NCI-H1417 treated with DMSO at 0.1 percent for 48 hours (cell line): ENCODE data around the gene FOXO4.

Experiments used
- DNase-seq: peaks from one replicate; lab custom pipeline; 2025; lab: John Stamatoyannopoulos, UW

The FOXO4 gene

GRCh38 chrX:71099736-71100135 lies 4.1 kb downstream of the FOXO4 start:
- DNase-seq = no peak

GRCh38 chrX:71100581-71101505 lies 5.2 kb downstream of the FOXO4 start:
- DNase-seq = no peak

DNA sequence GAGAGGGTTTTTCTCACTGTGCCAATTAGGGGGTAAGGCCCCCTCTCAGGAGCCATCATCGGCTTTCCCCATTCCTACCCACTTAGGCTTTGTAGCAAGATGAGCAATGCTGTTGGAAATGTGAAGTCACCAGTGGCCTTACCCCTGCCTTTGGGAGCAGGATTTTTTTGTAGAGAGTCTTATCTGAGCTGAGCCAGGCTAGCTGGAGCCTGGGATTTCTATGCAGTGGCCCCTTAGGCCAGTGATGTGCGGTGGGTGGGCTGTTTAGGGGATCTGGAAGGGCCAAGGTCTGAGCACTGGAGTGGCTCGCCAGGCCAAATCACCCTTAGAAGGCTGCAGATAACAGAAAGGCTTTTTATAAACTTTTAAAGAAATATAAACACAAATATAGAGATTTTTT lies 6.6 kb downstream of the FOXO4 start:
- no peak for DNase-seq

DNA sequence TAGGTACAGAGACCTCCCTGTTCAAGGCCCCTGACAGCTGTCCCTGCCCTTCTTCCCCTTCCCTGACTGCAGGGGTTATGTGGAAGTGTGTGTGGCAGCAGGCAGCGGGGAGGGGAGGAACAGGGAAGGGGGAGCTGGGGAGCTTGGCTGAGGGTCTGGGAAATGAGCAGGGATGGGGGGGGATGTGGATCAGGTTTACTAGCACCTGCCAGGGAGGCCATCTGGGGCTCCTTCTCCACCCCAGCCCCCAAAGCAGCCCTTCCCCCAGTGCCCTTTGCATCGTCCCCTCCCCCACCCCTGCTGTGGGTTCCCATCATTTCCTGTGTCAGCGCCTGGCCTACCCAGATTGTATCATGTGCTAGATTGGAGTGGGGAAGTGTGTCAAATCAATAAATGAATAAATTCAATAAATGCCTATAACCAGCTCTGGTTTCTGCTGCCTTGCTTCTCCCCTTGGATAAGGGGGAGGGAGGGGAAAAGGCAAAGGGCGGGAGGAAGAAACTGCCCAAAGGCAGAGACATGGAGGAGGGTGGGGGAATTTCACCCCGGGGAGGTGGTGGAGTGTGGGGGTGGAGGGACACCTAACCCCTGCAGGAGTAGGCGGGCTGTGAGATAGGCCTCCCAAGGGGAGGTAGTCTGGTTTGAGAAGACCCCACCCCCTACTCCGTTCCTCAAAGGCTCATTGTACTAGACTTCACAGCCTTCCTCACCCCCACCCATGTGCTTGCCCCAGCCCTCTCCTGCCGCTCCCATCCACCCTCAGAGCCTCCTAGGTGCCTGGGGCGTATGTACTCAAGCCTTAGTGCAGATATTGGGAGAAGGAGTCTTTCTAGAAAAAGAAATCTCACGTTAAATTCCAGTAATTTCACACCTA lies 7.7 kb downstream of the FOXO4 start:
- no peak for DNase-seq

GRCh38 chrX:71105628-71106027 lies 10.0 kb downstream of the FOXO4 start:
- DNase-seq = no peak

GRCh38 chrX:71106427-71106826 lies 10.8 kb downstream of the FOXO4 start, which contains the start of gene CXorf65:
Gene CXorf65 (minus strand): TSS chrX:71106740. CDS start chrX:71106556, 184 bp downstream.
- no peak for DNase-seq

DNA sequence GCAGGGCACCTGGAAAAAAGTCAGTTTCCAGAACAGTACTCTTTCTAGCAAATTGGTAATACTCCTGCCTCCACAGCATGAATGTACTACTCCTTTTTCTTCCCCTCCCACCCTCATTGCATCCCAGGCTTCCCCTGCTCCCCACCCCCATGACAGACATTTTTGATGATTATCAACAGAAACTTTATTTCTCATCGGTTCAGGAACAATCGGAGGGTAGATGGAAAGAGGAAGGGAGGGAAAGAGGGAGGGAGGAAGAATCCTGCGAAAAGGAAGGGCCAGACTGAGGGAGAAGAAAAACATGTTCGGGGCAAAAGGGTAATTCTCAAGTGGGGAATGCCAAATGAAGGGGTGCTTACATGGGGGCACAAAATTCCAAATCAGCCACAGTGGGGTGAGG lies 11.6 kb downstream of the FOXO4 start:
- DNase-seq = no peak

GRCh38 chrX:71107762-71108360 lies 12.2 kb downstream of the FOXO4 start:
- DNase-seq = no peak

DNA sequence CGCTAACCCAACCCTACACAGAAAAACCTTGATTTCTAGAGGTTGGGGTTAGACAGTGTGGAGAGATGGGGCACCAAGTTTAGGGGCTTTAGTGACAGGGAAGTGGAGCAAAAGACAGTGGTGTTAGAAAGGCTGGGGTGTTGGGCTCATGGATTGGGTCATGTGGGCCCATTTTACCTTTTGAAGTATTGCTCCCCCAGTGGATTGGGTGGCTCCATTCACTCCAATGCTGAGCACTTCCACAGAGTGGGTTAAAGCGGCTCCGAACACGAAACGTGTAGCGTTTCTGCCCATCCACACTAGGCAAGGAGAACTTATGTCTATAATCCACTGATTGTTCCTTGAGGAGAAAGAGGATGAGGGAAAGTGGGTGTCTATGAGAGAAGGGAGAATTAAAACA lies 13.4 kb downstream of the FOXO4 start:
- DNase-seq = no peak

GRCh38 chrX:71111141-71111843 lies 15.6 kb downstream of the FOXO4 start, which contains the start of gene IL2RG:
Gene IL2RG (minus strand): TSS chrX:71111577. CDS start chrX:71111539, 38 bp downstream.
- DNase-seq = no peak

GRCh38 chrX:71111921-71112431 lies 16.3 kb downstream of the FOXO4 start:
- no peak for DNase-seq

GRCh38 chrX:71117358-71117757 lies 21.7 kb downstream of the FOXO4 start:
- DNase-seq = no peak

DNA sequence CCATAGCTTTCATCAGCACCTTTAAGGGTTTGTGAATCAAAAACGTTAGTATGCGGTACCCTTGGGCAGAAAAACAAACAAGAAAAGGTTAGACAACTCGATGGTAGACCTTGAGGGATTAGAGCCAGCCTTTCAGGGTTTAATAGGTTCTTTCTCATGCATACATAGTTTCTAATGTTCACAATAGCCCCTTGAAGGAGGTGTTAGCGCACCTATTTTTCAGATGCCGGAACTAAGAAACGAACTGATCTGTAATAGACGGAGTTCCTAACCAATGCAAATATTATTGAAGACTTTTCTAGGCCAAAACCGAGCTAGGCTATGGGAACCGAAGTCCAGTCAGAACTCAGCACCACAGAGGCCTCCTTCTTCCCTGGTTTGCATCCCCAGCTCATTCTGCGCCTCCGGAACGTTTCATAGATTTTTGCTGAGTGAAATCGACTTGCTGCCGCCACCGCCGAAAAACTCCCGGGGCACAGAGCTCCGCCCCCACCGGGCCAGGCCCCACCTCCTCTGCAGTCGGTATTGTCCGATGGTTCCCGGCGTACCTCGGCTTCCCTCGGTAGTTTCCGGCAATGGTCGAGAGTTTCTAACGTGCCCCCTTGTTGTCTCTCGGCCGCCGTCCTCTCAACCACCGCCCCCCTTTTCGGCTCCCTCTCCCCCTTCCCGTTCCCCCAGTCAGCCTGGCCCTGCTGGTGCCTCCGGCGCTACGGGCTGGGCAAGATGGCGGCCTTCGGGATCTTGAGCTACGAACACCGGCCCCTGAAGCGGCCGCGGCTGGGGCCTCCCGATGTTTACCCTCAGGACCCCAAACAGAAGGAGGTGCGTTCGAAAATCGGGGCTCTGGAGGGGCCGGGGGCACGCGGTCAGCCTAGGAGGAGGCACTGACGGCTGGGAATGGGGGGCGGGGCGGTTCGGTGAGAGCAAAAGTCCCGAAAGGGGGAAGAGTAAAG lies 22.7 kb downstream of the FOXO4 start, which contains the start of gene MED12:
Gene MED12, plus strand, starts transcription at position 565 of the 953 bp plus-strand sequence. Its CDS starts 159 bp downstream, at position 724.
- DNase-seq = no peak

DNA sequence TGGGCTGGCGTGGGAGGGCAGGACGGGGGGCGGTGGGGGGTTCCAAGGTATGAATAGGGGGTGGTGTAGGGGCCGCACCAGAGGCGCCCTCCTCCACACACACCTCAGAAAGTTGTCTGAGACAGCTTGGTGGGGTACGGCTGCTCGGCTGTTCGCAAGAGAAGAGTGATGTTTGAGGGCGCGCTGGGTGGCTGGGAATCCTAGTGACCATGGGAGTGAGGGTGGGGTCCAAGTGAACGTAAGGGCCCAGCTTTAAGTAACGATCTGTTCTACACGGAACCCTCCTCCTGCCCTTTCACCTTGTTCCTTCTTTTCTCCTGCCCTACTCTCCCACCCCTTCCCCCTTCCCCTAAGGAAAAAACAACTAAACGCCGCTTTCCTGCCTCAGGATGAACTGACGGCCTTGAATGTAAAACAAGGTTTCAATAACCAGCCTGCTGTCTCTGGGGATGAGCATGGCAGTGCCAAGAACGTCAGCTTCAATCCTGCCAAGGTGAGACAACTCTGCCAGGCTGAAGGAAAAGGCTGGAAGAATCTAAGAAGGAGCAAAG lies 23.4 kb downstream of the FOXO4 start:
- DNase-seq = no peak

GRCh38 chrX:71128166-71128833 lies 32.6 kb downstream of the FOXO4 start:
- no peak for DNase-seq

- no peak for DNase-seq
Measured at GRCh38 chrX:71128915-71129765, 33.5 kb downstream of the FOXO4 start.

- DNase-seq = no peak
Measured at GRCh38 chrX:71131510-71131909, 35.9 kb downstream of the FOXO4 start.

DNA sequence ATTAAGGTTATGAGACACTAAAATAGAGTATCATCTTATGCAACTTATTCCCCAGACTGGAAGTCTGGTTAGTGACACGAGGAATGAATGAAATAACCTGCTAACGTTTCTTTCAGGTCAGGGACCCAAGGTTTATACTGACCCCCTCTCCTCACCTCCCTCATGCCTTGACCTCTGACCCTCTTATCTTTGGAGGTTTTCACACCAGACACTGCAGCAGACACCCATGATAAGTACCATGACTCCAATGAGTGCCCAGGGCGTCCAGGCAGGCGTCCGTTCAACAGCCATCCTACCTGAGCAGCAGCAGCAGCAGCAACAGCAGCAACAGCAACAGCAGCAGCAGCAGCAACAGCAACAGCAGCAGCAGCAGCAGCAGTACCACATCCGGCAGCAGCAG lies 44.8 kb downstream of the FOXO4 start:
- no peak for DNase-seq
